PFSK-1 (cell line): ENCODE results near the gene APOBEC3F.
A peak's percentile ranks its signal among the peaks of the same experiment; 100 is the strongest.

Experiments used
- FOXP2 ChIP-seq: optimal IDR thresholded peaks from 2 replicates; pipeline ENCODE3; 2011; ENCODE audit warnings: borderline replicate concordance, control low read depth, inconsistent platforms; ENCODE audit not compliant: insufficient read depth; ENCODE audit errors: extremely low read length, extremely low read depth
- POLR2AphosphoS5 ChIP-seq: IDR thresholded peaks from 2 replicates; pipeline ENCODE4 v1.6.1; 2012; ENCODE audit warnings: low read depth, mild to moderate bottlenecking, control low read depth, low read length, moderate library complexity
- TF ChIP-seq, protein P1 (sequence below), 2 experiments: IDR thresholded peaks; 2 replicates each; pipeline versions ENCODE4 v1.6.1 to v1.8.0; 2011 to 2012; ENCODE audit warnings: low read depth in 2 of 2, low read length in 2 of 2, control low read depth in 1 of 2, inconsistent platforms in 1 of 2, mild to moderate bottlenecking in 1 of 2, moderate library complexity in 1 of 2; ENCODE audit not compliant: insufficient read depth in 1 of 2

DNA sequence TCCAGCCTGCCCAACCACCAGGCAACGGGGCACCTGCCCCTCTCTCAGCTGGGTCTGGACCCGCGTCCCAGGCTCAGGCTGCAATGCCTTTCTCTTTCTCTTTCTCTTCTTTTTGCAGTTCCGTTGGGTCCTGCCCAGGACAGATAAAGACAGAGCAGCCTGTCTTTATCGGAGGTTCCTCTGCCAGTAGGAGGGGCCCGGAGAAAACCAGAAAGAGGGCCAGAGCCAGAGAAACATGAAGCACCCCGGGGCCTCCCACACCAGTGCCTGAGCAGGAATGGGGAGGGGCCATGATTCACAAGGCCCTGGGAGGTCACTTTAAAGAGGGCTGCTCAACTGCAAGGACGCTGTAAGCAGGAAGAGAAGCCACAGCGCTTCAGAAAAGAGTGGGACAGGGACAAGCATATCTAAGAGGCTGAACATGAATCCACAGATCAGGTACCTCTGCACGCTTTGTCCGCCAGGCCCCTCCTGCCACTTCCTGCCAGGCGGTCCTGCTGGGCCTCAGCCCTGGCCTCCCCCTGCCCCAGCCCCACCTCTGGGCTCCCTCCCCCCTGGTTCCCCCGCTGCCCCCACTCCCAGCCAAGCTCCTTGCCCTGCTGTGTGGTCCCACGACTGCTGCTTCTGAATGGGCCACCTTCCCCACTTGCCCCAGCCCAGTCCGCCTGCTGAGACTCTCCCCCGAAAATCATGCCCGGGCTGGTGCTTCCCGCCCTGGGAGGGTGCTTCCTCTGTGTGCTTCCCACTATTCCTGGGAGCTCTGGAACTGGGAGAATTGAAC is 26.5 kb upstream of the APOBEC3F start, which contains the start of gene APOBEC3C:
- TF ChIP-seq POLR2AphosphoS5 (peak; percentile 71), FOXP2 (no peak)
- TF ChIP-seq, protein P1, sequence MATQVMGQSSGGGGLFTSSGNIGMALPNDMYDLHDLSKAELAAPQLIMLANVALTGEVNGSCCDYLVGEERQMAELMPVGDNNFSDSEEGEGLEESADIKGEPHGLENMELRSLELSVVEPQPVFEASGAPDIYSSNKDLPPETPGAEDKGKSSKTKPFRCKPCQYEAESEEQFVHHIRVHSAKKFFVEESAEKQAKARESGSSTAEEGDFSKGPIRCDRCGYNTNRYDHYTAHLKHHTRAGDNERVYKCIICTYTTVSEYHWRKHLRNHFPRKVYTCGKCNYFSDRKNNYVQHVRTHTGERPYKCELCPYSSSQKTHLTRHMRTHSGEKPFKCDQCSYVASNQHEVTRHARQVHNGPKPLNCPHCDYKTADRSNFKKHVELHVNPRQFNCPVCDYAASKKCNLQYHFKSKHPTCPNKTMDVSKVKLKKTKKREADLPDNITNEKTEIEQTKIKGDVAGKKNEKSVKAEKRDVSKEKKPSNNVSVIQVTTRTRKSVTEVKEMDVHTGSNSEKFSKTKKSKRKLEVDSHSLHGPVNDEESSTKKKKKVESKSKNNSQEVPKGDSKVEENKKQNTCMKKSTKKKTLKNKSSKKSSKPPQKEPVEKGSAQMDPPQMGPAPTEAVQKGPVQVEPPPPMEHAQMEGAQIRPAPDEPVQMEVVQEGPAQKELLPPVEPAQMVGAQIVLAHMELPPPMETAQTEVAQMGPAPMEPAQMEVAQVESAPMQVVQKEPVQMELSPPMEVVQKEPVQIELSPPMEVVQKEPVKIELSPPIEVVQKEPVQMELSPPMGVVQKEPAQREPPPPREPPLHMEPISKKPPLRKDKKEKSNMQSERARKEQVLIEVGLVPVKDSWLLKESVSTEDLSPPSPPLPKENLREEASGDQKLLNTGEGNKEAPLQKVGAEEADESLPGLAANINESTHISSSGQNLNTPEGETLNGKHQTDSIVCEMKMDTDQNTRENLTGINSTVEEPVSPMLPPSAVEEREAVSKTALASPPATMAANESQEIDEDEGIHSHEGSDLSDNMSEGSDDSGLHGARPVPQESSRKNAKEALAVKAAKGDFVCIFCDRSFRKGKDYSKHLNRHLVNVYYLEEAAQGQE (IDR thresholded peaks at IDR 0.05; ENCODE audit: insufficient read depth in 1 of 2, low read depth in 2 of 2, low read length in 2 of 2) = no peak
